Muscle layer of colon (tissue), 2 donors: ENCODE measurements around the gene CCDC201.
"Not testable (repeated sequence)": the region's sequence is repeated elsewhere in the genome, so short reads cannot be mapped to it uniquely, and the experiment has no call there.

Source experiments
- H3K27ac ChIP-seq: one replicate; pipeline ENCODE4 v1.7.0; 2013; ENCODE audit warnings: low read depth, mild to moderate bottlenecking, low read length, moderate library complexity
- H3K27me3 ChIP-seq, 2 donors: one replicate each; pipeline ENCODE4 v1.7.0; 2013; ENCODE audit warnings: low read length in 2 of 2, mild to moderate bottlenecking in 2 of 2; ENCODE audit not compliant: insufficient read depth in 2 of 2, control insufficient read depth in 1 of 2
- H3K36me3 ChIP-seq: one replicate; pipeline ENCODE4 v1.7.0; 2013; ENCODE audit warnings: mild to moderate bottlenecking, low read length; ENCODE audit not compliant: insufficient read depth
- H3K4me1 ChIP-seq: one replicate; pipeline ENCODE4 v1.7.0; 2013; ENCODE audit warnings: mild to moderate bottlenecking, low read length; ENCODE audit not compliant: insufficient read depth
- H3K4me3 ChIP-seq, 2 donors: one replicate each; pipeline ENCODE4 v1.7.0; 2013; ENCODE audit warnings: low read length in 2 of 2, low read depth in 1 of 2, mild to moderate bottlenecking in 1 of 2, moderate library complexity in 1 of 2
- H3K9ac ChIP-seq: one replicate; pipeline ENCODE4 v1.7.0; 2013; ENCODE audit warnings: low read length
- H3K9me3 ChIP-seq: one replicate; pipeline ENCODE4 v1.7.0; 2013; ENCODE audit warnings: mild to moderate bottlenecking, low read length
- donor health status: abdominal sarcoma.
- donor health status: Adenocarcinoma of cecum.

CCDC201 gene

GRCh38 chr7:45867471-45867870 is 5.4 kb downstream of the CCDC201 start:
- Histone ChIP-seq H3K27me3 (no peaks in the 10 kb centered on the region), H3K4me3 (no peak overlapping the region), H3K4me1 (no peaks in the 10 kb centered on the region), H3K36me3 (no peaks in the 10 kb centered on the region), H3K9ac (no peak overlapping the region), H3K9me3 (no peaks in the 10 kb centered on the region), H3K27ac (no peak overlapping the region)

- no peak overlapping the region for H3K27ac ChIP-seq
Observed at GRCh38 chr7:45865594-45866410, 7.1 kb downstream of the CCDC201 start.

GRCh38 chr7:45863715-45864114 is 9.2 kb downstream of the CCDC201 start:
- no peak overlapping the region for H3K9ac ChIP-seq
- H3K9me3 ChIP-seq, result no peaks in the 10 kb centered on the region
- no peak overlapping the region for H3K27ac ChIP-seq
- H3K27me3 ChIP-seq, result no peaks in the 10 kb centered on the region
- H3K36me3 ChIP-seq, result no peaks in the 10 kb centered on the region
- H3K4me1 ChIP-seq, result no peaks in the 10 kb centered on the region
- no peak overlapping the region for H3K4me3 ChIP-seq

More at GRCh38 chr7:45865594-45866410, 7.1 kb downstream of the CCDC201 start:
- no peaks in the 10 kb centered on the region for H3K9me3 ChIP-seq
- no peaks in the 10 kb centered on the region for H3K36me3 ChIP-seq
- no peak overlapping the region for H3K9ac ChIP-seq
- H3K4me1 ChIP-seq, result no peaks in the 10 kb centered on the region
- no peak overlapping the region for H3K4me3 ChIP-seq
- H3K27me3 ChIP-seq, result no peaks in the 10 kb centered on the region

- not testable (repeated sequence) for H3K9ac ChIP-seq, H3K4me1 ChIP-seq, H3K9me3 ChIP-seq, H3K4me3 ChIP-seq, H3K27ac ChIP-seq, H3K27me3 ChIP-seq, H3K36me3 ChIP-seq
Observed at GRCh38 chr7:45856888-45857287, 16.0 kb downstream of the CCDC201 start.

GRCh38 chr7:45855680-45856079 is 17.2 kb downstream of the CCDC201 start:
- H3K9ac ChIP-seq, H3K9me3 ChIP-seq, H3K36me3 ChIP-seq, H3K27ac ChIP-seq, H3K27me3 ChIP-seq, H3K4me3 ChIP-seq, H3K4me1 ChIP-seq: not testable (repeated sequence)

- not testable (repeated sequence) for H3K27me3 ChIP-seq, H3K4me1 ChIP-seq
Observed at GRCh38 chr7:45853491-45853890, 19.4 kb downstream of the CCDC201 start.

GRCh38 chr7:45852984-45853383 is 19.9 kb downstream of the CCDC201 start:
- not testable (repeated sequence) for H3K27me3 ChIP-seq, H3K36me3 ChIP-seq, H3K9ac ChIP-seq, H3K9me3 ChIP-seq, H3K4me1 ChIP-seq, H3K27ac ChIP-seq, H3K4me3 ChIP-seq

More at GRCh38 chr7:45853491-45853890, 19.4 kb downstream of the CCDC201 start:
- H3K27ac ChIP-seq, H3K4me3 ChIP-seq, H3K9ac ChIP-seq, H3K36me3 ChIP-seq, H3K9me3 ChIP-seq: not testable (repeated sequence)

- not testable (repeated sequence) for H3K36me3 ChIP-seq, H3K4me3 ChIP-seq, H3K27ac ChIP-seq, H3K9ac ChIP-seq, H3K9me3 ChIP-seq, H3K27me3 ChIP-seq, H3K4me1 ChIP-seq
Observed at GRCh38 chr7:45848734-45849133, 24.1 kb downstream of the CCDC201 start.

GRCh38 chr7:45846536-45846935 is 26.3 kb downstream of the CCDC201 start:
- H3K9ac ChIP-seq, H3K27ac ChIP-seq, H3K9me3 ChIP-seq, H3K4me1 ChIP-seq, H3K27me3 ChIP-seq, H3K36me3 ChIP-seq, H3K4me3 ChIP-seq: not testable (repeated sequence)

- not testable (repeated sequence) for H3K9me3 ChIP-seq, H3K36me3 ChIP-seq, H3K4me3 ChIP-seq, H3K4me1 ChIP-seq, H3K9ac ChIP-seq, H3K27me3 ChIP-seq, H3K27ac ChIP-seq
Observed at GRCh38 chr7:45841926-45842717, 30.8 kb downstream of the CCDC201 start.

- H3K36me3 ChIP-seq, result not testable (repeated sequence)
Observed at GRCh38 chr7:45838852-45839251, 34.0 kb downstream of the CCDC201 start.

More at GRCh38 chr7:45838852-45839251, 34.0 kb downstream of the CCDC201 start:
- H3K27me3 ChIP-seq, H3K27ac ChIP-seq, H3K9me3 ChIP-seq, H3K4me3 ChIP-seq, H3K4me1 ChIP-seq, H3K9ac ChIP-seq: not testable (repeated sequence)
